HG03354 (cell line): ENCODE data around the gene ARHGDIG.
"Not testable (repeated sequence)": the region's sequence is repeated elsewhere in the genome, so short reads cannot be mapped to it uniquely, and the experiment has no call there.

Source experiments
- ATAC-seq: cut with Tn5 transposase; IDR thresholded peaks from one replicate; pipeline ENCODE4 v1.9.1; 2021; ENCODE audit warnings: mild to moderate bottlenecking; ENCODE audit not compliant: unreplicated experiment, poor library complexity, severe bottlenecking

ARHGDIG gene

DNA sequence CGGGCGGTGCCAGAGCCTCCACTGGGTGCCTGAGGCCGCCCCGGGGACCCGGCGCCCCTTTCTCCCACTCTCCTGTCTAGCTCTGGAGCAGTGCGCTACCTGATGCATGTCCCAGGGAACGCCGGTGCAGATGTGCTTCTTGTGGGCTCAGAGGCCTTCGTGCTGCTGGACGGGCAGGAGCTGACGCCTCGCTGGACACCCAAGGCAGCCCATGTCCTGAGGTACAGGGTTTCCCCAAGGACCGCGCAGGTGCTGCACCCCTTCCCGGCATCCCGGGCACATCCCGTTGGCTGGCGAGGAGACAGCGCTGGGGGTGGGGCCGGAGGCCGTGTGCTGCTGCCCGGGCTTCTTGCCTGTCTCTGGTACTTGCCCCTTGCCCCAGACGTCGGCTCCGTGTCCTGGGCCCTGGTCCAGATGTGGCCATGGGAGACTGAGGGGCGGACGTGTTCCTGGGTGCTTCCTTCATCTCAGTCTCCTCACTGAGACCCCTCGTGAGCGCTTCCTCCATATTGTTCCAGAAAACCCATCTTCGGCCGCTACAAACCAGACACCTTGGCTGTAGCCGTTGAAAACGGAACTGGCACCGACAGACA is 17.1 kb upstream of the ARHGDIG start:
- no peak for ATAC-seq

DNA sequence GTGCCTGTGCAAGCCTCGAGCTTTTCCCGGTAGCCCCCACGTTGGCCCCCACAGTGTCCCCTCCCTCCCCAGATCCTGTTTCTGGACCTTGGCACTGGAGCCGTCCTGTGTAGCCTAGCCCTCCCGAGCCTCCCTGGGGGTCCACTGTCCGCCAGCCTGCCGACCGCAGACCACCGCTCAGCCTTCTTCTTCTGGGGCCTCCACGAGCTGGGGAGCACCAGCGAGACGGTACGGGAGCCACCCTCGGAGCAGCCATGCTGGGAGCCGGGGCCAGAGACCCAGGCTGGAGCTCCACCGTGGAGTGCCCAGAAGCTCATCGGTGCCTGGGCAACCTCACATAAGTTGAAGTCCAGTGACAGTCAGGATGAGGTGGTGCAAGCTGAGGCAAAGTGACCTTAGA is 16.4 kb upstream of the ARHGDIG start:
- ATAC-seq: no peak

DNA sequence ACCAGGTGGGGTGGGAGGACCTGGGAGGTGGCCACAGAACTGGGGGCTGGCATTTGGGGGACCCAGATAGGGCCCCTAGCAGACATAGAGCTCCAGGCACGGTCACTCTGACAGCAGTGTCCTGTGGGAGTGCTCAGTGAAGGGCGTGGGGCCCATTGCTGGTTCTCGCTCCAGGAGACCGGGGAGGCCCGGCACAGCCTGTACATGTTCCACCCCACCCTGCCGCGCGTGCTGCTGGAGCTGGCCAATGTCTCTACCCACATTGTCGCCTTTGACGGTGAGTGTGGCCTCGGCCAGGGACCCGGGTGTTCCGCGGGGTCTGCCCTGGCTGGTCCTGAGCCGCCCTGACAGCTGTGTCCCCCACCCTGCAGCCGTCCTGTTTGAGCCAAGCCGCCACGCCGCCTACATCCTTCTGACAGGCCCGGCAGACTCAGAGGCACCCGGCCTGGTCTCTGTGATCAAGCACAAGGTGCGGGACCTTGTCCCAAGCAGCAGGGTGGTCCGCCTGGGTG is 15.9 kb upstream of the ARHGDIG start:
- ATAC-seq: no peak

DNA sequence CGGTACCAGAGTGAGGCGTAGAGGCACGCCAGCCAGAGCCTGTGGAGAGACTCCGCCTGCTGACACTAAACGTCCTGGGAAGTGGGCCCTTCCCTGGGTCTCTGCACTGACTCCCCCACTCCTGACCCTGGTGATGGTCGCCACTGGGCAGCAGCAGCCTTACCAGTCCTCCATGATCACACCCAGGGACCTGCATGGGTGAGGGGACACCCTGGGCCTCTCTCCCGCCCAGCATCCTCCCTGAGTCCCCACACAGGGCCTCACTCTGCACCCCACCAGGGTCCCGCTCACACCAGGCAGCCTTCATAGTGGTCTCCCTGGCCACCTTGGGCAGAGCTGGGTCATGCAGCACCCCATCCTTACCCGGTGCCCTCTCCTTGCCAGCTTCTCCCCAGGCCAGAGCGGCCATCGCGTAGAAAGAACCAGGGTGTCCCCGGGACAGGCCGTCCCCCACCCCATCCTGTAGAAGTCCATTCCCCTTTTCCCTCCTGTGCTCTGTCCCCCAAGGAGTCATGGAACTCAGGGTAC is 15.3 kb upstream of the ARHGDIG start:
- ATAC-seq: no peak

DNA sequence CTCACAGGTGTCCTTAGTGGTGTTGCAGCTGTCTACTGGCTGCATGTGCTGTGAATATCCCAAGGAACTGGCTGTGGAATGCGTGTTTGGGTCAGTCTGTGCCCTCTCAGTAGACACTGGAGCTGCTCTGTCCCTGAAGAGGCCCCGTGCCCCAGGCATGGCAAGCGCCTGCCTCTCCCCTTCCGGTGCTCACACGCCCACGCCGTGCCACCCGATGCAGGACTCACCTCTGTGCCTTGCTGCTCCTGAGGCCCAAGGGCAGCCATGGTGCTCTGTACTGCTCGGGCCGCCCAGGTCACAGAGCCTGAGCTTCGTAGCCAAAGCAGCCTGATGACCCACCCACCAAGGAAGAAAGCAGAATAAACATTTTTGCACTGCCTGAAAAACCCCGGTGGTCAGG is 14.7 kb upstream of the ARHGDIG start:
- no peak for ATAC-seq

DNA sequence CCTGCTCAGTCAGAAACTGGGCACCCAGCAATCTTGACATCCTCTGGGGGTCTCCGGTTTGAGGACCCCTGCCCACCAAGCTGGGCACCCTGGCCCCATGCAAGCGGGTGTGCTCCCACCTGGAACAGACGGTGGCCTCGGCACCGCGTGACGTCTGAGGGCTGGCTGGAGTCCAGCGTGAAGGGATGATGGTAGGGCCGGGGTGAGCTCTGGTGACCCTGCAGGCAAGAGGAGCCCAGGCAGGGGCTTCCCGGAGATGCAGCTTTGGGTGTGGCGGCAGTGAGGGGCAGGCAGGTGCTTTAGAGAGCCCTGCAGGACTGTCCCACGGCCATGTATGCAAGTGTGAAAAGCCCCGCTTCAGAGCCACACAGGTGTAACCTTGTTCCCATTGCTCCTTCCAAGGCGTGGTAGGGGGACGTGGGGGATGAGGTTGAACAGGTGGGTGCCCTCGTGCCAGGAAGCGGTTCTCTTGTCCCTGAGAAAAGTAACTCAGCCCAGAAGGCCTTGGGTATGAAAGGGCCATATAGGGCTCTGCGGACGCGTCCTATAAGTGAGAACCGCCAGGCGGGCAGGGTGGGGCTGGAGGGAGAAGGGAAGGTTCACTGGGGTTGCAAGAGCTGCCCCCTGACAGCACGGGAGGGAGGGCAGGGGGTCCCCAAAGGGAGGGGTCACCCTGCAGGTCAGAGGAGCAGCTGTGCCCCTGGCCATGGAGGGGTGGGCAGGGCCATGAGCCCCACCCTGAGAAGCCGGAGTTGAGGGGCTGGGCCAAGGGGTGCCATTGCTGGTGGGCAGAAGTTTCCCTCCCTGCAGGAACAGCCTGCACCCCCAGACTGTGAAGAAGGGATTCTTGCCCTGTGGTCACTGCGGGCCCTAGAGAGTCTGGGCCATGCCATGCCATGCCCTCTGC is 13.9 kb upstream of the ARHGDIG start:
- no peak for ATAC-seq

DNA sequence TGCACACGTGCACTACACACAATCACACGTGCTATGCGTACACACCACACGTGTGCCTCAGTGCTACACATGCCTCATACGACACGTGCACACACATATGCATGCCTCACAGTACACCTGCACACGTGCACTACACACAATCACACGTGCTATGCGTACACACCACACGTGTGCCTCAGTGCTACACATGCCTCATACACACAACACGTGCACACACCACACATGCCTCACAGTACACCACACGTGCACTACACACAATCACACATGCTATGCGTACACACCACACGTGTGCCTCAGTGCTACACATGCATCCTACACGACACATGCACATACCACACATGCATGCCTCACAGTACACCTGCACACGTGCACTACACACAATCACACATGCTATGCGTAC is 12.8 kb upstream of the ARHGDIG start:
- ATAC-seq: not testable (repeated sequence)

DNA sequence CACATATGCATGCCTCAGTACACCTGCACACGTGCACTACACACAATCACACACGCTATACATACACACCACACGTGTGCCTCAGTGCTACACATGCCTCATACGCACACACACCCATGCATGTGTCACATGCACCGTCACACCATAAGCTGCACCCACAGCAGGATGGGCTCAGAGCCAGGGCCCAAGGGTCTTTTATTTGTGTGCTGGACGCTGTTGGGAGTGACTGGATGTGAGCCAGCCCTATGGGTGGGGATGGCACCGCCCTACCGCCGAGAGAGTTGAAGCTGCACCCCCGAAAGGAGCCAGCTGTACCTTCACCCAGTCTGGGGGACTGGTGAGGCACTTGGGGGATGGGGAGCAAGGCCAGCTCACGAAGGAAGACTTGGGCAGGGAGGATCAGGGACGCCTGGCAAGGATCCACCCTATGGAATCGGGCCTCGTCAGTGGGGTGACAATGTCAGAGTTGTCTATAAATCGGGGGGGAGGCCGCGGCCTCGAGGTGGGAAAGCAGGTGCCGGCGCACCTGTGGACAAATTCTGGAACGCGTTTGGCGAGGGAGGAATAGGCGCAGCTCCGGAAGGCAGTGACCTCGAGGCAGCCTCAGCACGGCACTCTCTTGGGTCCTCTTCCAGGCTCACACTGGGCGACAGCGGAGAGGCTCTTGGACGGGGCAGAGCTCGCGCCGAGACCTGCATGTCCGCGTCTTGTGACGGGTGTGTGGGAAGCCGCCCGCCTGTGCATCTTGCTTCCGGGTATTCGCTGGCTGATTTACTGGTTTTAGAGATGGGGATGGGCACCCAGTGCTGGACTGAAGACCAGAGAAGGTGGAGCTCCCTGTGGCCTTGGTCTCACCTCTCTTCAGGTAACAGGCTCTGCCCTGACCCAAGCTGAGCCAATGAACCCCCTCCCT is 12.0 kb upstream of the ARHGDIG start:
- no peak for ATAC-seq

DNA sequence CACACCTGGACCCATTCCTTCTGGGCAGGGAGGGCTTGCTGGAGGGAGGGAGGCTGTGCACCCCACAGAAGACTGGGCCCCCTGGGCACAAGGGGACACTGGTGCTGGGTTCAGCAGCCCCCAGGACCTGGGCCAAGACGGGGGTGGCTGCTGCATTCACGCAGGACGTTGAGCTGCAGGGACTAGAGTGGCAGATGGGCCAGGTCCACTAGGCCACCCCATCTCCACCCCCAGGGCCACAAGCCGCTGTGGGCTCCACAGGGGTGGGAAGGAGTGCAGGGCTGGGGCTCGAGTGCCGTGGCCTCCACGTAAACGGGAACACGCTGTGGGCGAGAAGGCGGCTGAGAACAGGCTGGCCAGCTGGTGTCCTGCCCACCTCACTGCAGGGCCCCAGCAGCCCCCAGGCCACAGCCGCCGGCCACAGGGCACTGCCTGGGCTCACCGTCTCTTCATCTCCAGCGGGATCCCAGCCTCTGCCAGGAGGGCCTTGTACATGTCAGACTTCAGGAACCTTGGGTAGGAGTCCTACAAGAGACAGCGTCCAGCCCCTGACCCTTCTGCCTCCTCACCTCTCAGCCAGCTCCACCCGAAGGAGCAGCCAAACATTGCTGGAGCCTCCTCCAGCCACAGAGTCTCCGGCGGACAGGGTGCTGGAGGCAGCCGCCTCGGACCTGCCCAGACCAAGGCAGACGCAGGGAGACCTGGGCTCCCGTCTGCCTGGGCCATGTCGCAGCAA is 11.2 kb upstream of the ARHGDIG start:
- ATAC-seq: no peak

DNA sequence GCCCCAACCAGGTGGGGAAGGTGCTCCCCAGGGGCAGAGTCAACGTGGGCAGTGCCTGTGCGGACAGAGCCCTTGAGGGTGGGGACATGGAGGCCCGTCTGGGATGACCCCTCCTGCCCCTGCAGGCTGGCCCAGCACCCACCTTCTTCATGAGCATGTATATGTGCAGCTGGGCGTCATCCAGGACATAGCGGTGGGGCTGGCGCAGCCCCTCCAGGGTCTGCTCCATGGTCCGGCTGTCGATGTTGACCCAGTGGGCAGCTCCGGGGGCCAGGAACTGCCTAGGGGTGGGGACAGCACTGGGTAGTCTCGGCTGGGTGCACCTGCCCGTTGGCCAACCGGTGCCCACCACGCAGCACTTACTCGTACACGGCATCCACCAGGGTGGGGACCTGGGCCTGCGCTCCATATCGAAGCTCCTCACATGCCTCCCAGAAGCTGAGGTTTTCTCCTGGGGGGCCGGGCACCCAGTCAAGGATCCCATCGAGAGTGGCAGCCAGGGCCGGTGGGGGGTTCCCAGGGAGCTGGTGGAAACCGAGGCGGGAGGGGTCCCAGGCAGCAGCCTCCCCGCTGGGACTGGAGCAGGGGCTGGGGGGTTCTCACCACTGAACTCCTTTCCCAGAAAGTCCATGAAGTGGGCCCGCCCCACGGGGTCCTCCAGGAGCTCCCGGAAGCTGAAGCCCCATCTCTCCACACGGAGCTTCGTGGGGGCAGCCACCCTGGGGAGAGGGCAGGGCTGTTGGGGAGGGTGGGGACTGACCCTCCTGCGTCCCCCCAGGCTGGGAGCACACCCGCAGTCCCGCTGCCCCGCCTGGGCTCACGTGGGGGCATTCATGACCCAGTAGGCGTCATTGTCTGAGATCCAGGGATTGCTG is 9.8 kb upstream of the ARHGDIG start:
- no peak for ATAC-seq

DNA sequence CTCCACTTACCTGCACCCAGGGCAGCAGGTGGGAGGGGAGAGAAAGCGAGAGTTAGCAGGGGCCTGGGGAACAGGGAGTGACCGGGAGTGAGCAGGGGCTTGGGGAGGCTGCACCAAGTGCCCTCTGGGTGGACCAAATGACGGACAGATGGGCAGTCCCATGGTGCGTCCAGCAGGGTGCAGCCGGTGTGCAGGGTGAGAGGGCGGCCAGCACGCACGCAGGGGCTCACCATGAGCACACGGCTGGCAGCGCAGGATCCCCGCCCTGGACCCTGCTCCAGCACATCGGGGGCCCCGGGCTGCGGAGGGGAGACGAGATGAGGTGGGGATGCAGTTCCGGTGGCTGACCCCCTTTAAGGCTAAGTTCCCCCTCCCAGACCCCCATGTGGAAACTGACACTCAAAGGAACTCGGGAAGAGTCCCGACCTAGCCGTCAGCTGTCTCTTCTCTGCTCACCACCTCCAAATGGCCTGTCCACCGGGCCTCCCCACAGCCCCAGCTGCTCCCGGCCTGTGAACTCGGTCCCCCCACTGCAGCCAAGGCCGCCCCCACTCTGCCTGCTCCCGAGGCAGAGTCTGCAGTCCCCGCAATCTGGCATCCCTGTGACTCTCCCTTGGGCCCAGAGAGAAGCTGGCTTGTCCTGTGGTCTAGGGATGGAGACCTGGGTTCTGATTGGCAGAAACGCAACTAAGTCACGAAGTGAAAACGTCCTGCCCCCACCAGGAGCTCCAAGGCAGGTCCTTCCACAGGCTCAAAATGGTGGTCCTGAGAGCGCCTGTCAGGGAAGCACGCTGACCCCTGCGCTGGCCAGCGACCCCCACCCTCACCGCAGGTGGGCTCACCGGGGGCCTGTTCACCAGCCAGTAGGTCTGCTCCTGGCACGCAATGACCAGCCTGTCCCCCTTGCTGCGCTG is 7.5 kb upstream of the ARHGDIG start:
- no peak for ATAC-seq

DNA sequence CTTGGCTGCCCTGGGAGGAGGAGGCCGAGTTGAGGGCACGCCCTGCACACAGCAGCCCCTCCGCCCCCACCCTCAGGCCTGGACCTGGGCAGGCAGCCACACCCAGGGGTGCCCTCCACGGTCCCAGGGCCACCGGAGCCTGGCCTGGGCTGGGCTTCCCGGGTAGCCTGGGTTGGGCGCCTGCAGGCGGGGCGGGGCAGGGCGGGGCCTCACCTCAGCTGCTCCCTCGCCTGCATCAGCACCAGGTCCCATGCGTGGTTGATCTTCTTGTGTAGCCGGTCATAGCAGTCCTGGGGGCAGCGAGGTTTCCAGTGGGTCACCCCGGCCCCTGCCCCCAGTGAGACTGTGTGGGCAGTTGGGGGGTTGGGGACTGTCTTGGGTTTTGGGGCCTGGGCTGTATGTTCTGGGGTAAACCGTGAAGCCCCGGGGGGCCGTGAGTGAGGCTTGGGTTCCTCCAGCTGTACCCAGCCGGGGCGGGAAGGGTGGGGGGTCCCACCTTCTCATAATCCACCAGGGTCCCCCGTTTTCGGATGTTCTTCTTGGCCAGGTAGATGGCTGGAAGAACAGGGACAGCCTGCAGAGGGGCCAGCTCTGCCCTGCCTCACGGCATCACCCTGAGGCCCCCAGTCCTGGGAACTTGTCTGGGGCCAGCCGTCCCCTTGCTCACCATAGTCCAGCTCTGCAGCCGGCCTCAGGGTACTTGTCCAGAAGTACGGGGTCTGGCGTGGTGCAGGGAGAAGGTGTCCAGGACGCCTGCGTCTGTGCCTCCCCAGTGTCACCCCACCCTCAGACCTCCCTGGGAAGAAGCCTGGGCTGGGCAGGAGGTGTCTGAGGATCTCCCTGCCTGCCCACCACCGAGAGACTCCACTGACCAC is 6.6 kb upstream of the ARHGDIG start:
- ATAC-seq: no peak

DNA sequence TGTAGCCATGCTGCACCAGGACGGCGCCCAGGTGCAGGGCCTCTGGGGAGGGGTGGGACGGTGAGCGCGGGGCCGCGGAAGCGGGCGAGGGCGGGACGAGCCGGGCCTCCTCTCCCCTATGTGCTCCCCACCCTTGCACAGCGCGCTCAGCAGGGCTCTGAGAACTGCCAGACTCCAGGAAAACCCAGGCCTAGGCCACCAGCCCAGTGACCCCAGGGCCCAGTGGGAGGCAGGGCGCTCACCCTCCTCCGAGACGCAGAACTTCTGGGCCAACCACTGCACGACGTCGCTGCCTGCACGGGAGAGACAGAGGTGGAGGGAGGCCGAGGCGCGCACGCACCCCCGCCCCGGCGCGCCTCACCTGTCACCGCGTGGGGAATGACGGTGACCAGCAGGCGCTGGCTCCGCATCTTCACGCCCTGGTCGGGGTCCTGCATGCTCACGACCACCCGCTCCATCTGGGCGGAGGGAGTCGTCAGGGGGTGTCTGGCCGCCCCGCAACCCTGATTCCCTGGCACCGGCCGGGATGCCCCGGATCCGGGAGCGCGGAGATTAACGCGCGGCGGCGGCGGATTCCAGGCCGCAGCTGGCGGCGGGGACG is 5.2 kb upstream of the ARHGDIG start:
- ATAC-seq: no peak

DNA sequence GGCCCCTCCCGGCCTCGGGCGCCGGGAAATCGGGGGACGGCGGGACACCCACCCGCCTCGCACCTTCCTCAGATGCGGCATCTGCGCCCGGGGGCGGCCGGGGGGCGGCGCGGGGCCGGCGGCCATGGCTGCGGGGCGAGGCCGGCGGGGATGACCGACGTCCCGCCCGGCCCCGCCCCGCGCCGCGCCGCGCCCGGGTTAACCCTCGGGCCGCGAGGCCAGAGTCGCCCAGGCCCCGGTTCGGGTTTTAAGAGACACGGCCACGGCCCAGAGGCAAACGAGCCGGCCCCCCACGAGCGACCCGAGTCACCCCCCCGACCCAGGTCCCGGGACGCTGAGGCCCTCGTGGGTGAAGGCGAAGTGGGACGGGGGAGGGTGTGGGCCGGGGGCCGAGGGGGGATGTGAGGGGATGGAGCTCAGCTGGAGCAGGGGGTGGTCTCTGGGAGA is 4.6 kb upstream of the ARHGDIG start, which contains the start of gene RGS11:
RGS11 (minus strand) TSS at position 159 of the 447 bp plus-strand sequence; CDS start at position 126, 33 bp downstream.
- no peak for ATAC-seq

DNA sequence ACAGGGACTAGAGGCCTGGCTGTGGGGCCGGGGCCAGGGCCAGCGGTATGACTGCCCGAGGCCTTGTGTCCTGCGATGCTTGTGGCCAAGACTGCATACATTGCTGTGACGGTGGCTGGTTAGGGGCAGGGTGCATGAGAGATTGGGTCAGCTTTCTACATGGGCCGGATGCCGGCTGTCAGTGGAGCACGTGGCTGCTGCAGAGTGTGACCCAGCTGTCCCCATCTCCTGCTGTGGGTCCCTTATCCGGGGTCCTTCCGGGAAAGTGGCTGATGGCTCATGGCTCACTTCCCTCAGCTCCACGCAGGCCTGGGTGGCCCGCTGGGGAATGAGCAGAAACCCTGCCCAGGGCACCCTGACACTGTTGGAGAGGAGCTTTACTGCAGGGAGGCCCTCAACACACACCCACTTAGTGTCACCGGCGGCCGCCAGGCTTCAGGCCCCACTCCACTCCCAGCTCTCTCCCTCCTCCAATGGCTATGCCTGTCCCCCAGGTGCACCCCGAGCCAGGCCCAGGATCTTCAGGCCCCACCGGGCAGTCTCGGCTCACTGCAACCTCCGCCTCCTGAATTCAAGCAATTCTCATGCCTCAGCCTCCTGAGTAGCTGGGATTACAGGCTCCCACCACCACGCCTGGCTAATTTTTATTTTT is 3.8 kb upstream of the ARHGDIG start:
- ATAC-seq: no peak
